OCI-LY3 (cell line): ENCODE data around the gene ARID5A.

Source experiments
- EZH2phosphoT487 ChIP-seq: fragments of 200-600 bp; shearing (Covaris generic); IDR thresholded peaks from 2 replicates; pipeline ENCODE4 v1.6.1; 2018; ENCODE audit warnings: antibody characterized with exemption, mixed run types, low read depth
- TF ChIP-seq, protein P1 (sequence below): fragments of 200-600, 300-600 bp; sonication (generic); IDR thresholded peaks from 2 replicates; pipeline ENCODE4 v1.5.1; 2014; ENCODE audit warnings: antibody characterized with exemption, low read length, low read depth

DNA sequence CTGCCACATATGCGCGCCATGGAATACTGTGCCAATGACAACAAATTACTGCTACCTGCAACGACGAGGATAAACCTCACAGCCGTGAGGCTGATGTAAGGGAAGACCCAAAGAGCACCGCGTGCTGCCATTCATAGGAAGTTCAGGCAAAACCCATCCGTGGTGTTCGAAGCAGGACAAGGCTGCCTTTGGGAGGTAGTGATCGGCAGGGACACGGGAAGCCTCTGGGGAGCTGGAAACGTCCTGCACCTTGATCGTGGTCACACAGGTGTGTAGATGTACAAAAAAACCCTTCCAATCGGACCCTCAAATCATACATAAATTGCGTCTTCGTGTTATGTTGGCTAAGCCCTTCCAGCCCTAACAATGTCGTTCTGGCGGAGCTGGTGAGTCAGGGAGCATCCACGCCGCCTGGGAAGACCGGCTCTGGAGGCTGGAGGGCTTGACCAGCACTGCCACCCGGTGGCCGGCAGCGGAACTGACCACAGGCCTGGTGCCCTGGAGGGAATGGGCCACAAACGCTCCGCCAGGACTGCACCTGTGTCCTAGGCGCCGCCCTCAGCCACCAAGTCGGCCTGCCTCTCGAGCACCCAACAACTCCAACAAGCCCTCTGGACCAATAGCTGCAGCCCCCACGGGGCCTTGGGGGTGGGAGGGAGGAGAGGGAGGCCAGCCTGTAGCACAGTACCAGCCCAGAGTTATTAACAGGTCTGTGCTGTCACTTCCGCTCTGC lies 27.3 kb upstream of the ARID5A start:
- TF ChIP-seq, protein P1, sequence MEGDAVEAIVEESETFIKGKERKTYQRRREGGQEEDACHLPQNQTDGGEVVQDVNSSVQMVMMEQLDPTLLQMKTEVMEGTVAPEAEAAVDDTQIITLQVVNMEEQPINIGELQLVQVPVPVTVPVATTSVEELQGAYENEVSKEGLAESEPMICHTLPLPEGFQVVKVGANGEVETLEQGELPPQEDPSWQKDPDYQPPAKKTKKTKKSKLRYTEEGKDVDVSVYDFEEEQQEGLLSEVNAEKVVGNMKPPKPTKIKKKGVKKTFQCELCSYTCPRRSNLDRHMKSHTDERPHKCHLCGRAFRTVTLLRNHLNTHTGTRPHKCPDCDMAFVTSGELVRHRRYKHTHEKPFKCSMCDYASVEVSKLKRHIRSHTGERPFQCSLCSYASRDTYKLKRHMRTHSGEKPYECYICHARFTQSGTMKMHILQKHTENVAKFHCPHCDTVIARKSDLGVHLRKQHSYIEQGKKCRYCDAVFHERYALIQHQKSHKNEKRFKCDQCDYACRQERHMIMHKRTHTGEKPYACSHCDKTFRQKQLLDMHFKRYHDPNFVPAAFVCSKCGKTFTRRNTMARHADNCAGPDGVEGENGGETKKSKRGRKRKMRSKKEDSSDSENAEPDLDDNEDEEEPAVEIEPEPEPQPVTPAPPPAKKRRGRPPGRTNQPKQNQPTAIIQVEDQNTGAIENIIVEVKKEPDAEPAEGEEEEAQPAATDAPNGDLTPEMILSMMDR, result peak; percentile 91
- TF ChIP-seq EZH2phosphoT487, result no peak
